ENCODE results near the gene SLC22A3.

- TF ChIP-seq CTCF (IDR thresholded peaks at IDR 0.05 in 4 of 5, conservative IDR thresholded peaks at IDR 0.05 in 1 of 5) (no peak), POLR2A (IDR thresholded peaks at IDR 0.05) (no peak)
These were observed 27.4 kb downstream of the SLC22A3 start for GRCh38 chr6:160375561-160375949.
